Mesodermal cell (in vitro differentiated cells): Measurements from ENCODE around the gene SMIM21.

Experiments
- H3K27ac ChIP-seq: 2 replicates; pipeline ENCODE4 v1.7.0; 2013; ENCODE audit warnings: mild to moderate bottlenecking, low read depth, low read length, moderate library complexity; ENCODE audit not compliant: severe bottlenecking
- H3K36me3 ChIP-seq: 2 replicates; pipeline ENCODE4 v1.7.1; 2013; ENCODE audit warnings: mild to moderate bottlenecking, low read length, moderate library complexity; ENCODE audit not compliant: control insufficient read depth, insufficient read depth
- H3K4me1 ChIP-seq: one replicate; pipeline ENCODE4 v1.7.1; 2013; ENCODE audit warnings: mild to moderate bottlenecking, low read length; ENCODE audit not compliant: insufficient read depth, control insufficient read depth, poor library complexity, severe bottlenecking
- H3K4me3 ChIP-seq: 2 replicates; pipeline ENCODE4 v1.7.0; 2013; ENCODE audit warnings: low read length, control low read depth, mild to moderate bottlenecking; ENCODE audit not compliant: insufficient read depth, poor library complexity, severe bottlenecking; ENCODE audit errors: extremely low read depth
- H3K9me3 ChIP-seq: 2 replicates; pipeline ENCODE4 v1.7.1; 2013; ENCODE audit warnings: mild to moderate bottlenecking, low read length, moderate library complexity; ENCODE audit not compliant: control insufficient read depth
- WGBS, 2 experiments: methylation state at CpG; one replicate each; pipeline ENCODE4 v1.1.5; 2013; ENCODE audit warnings: missing lambda C conversion rate in 2 of 2; ENCODE audit not compliant: insufficient coverage in 2 of 2; 5-methylcytosine and 5-hydroxymethylcytosine counted together

The SMIM21 gene

DNA sequence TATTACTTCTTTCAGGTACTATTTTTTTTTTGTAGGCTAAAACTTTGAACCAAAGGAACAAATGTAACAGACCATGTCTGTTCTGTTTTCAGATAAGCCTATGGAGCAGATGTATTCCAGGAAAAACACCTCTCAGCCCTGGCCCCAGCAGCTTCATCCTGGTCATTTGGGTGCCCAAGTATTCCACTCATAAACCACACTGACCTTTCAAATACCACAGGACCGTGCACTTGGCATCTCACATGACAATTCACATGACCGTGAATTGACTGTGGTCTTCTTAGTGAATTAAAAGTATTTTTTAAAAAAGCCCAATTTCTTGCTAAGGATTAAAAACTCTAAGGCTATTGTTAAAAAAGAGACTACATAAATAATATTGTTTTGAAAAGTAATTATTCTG is 50.2 kb downstream of the SMIM21 start:
- no peak overlapping the region for H3K27ac ChIP-seq
- H3K4me1 ChIP-seq = no peaks in the 10 kb centered on the region
- no peaks in the 10 kb centered on the region for H3K36me3 ChIP-seq
- no peak overlapping the region for H3K4me3 ChIP-seq
- no peaks in the 10 kb centered on the region for H3K9me3 ChIP-seq
- WGBS, 2 experiments = 80% methylated on average over 2 of the region's 2 CpGs; no CpG with 5 or more reads in 1 of the 2 experiments

DNA sequence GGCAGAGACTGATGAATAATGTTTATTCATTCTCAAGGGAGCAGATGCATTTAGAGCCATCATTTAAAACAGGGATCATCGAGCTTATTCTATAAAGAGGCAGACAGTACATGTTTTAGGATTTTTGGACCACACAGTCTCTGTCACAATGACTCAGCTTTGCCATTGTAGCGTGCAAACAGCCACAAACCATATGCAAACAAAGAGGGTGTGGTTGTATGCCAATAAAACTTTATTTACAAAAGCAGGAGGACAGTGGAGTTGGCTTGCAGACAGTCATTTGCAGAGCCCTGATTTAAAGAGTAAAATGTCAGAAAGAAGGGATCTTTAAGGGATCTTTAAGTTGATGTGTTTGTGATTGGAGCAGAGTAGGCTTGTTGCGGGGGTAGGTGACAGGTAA is 51.5 kb downstream of the SMIM21 start:
- no peak overlapping the region for H3K27ac ChIP-seq
- H3K4me3 ChIP-seq = no peak overlapping the region
- H3K4me1 ChIP-seq = no peaks in the 10 kb centered on the region
- no peaks in the 10 kb centered on the region for H3K9me3 ChIP-seq
- no peaks in the 10 kb centered on the region for H3K36me3 ChIP-seq
- 100% methylated on average over 2 of the region's 3 CpGs for WGBS, 2 experiments

DNA sequence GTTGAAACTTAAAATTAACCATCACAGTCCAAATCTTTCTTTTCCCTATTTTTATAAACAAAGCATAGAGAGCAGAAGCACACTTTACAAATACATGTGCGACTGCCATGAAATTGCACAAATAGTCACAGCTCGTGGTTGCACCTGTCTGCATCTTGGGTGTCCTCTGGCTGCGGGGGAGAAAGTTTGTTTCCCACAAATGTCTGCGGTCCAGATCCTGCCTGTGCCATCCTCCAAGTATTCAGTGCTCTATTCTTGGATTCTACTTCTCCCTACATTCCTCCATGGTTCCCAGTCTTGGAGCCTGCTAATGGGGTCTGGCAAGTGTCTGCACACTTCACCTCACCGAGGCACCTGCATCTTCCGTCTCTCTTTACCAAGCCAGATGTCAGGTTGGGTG is 52.2 kb downstream of the SMIM21 start:
- H3K27ac ChIP-seq = no peak overlapping the region
- 89% methylated on average over 4 to 5 of the region's 6 CpGs for WGBS, 2 experiments

DNA sequence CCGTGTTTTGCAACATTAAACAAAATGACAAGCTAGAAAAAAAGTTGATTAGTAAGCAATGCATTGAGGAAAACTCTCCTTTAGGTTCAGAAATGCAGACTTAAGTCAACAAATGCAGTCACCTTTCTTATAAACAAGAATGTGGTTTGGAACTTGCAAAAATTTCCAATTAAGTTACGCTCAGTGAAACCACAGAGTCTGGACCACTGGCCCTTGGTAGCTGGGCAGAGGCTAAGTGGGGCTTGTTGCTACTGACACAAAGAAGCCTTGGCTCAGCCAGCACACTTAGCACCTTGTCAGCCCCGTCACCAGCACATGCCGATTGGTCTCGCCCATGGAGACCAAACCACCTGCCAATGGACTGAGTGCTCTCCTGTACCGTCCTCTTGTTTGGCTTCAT is 53.0 kb downstream of the SMIM21 start:
- 96% methylated on average over 4 of the region's 6 CpGs for WGBS, 2 experiments
- no peak overlapping the region for H3K27ac ChIP-seq
- no peaks in the 10 kb centered on the region for H3K9me3 ChIP-seq
- H3K36me3 ChIP-seq = no peaks in the 10 kb centered on the region
- no peaks in the 10 kb centered on the region for H3K4me1 ChIP-seq
- H3K4me3 ChIP-seq = no peak overlapping the region

More for the DNA sequence above, 52.2 kb downstream of the SMIM21 start:
- Histone ChIP-seq H3K4me1 (no peaks in the 10 kb centered on the region), H3K9me3 (no peaks in the 10 kb centered on the region), H3K36me3 (no peaks in the 10 kb centered on the region), H3K4me3 (no peak overlapping the region)

DNA sequence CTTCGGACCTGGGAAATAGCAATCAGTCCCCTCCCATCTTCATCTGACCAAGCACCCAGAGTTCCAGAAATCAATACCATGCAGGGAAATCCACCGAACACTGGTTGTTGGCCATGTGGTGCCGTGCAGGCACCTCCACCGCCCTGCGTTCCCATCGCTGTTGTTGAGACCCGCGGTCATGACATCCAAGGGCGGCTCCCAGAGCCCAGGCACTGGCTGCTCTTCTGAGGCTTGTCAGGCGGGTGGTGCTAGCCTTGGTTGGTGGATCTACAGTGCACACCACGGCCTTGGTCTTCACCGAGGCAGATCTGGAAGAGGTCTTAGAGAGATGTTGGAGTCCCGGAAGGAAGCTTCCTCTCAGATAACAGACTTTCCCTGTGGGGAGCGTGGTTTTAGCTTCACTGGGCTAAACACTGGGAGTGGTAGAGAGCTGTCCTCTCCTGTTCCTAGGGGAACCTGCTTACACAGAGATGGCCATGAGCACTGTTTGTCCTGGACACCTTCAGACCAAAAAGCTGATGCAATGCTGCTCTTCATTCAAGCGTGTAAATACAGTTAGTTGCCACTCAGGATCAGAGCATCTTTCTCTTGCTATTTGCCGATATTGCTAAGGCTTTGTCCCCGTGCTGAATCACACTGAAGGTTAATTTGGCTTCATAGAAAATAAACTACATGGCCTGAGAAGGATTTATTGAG is 58.3 kb downstream of the SMIM21 start:
- Histone ChIP-seq H3K27ac (no peak overlapping the region), H3K36me3 (no peaks in the 10 kb centered on the region), H3K4me1 (no peaks in the 10 kb centered on the region), H3K4me3 (no peak overlapping the region), H3K9me3 (no peaks in the 10 kb centered on the region)
- 96 to 98% methylated on average over 14 of the region's 17 CpGs for WGBS, 2 experiments

DNA sequence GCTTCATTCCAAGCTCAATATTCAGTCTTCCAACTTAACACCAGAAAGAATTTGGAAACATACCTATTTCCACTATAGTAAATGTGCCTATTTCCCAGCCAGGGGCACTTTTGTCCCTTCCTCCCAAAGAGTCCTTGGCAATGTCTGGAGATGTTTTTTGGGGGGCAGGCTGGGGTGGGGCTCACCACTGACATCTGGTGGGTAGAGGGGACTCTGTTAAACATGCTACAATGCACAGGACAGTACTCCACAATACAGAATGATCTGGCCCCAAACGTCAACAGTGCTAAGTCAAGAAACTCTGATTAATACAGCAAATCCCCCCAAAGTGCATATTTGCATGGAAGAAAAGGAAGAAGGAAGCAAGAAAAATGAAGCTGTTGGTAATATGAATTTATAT is 61.7 kb downstream of the SMIM21 start:
- Histone ChIP-seq H3K27ac (no peak overlapping the region), H3K36me3 (no peaks in the 10 kb centered on the region)
- WGBS, 2 experiments = no CpG with 5 or more reads among the region's 1 CpG

DNA sequence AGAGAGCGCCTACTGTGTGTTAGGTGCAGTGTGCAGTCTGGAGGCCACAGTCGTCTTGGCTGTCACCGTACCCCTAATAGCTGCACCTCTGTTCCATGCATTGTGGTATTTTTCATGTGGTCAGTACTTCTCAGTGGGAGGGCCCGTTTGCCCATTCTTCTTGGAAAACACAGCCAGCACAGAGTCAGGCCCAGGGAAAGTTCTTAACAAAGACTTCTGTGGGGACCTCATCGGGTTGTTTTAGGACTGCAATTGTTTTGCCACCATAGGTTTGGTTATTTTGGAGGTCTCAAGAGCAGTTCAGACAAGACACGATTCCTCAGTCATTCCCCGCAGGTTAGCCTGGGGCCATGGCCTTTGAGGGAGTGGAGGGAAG is 62.3 kb downstream of the SMIM21 start:
- Histone ChIP-seq H3K27ac (no peak overlapping the region), H3K4me3 (no peak overlapping the region), H3K4me1 (no peaks in the 10 kb centered on the region), H3K36me3 (no peaks in the 10 kb centered on the region), H3K9me3 (no peaks in the 10 kb centered on the region)
- 60 to 88% methylated on average over 4 to 6 of the region's 7 CpGs for WGBS, 2 experiments

More for the DNA sequence above, 61.7 kb downstream of the SMIM21 start:
- H3K4me3 ChIP-seq = no peak overlapping the region
- H3K4me1 ChIP-seq = no peaks in the 10 kb centered on the region
- no peaks in the 10 kb centered on the region for H3K9me3 ChIP-seq

DNA sequence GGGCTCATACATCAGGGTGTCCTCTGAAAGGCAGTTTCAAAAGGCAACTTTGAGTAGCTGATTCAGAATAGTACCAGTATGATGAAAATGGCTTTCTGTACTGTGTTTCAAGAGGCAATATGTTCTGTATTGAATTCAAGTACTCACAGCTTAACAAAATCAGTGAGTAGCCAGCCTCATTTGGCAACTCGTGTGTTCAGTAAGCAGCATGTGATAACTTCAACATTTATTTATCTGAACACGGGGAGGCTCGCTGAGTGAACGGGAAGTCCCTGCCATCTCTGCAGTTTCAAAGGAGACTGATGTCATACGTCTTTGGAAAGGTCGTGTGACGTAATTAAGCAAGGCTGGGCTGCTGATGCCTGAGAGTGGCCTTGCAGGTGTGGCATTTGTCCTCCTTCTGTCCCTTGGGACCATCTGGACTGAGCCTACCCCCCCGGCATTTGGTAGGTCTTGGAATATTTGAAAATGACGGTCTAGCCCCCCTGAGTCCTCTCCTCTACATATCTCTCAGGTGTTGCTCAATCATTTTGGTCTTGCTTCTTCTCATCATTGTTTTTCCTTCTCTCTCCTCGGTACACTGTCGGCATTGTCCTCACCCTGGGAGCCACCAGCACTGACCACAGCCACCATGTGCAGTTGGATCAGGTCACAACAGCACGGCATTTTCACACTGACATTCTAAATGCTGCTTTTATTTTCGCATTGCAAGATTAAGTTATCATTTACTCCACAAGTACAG is 62.8 kb downstream of the SMIM21 start:
- 87 to 91% methylated on average over 9 to 10 of the region's 13 CpGs for WGBS, 2 experiments
- Histone ChIP-seq H3K36me3 (no peaks in the 10 kb centered on the region), H3K27ac (no peak overlapping the region), H3K4me1 (no peaks in the 10 kb centered on the region), H3K9me3 (no peaks in the 10 kb centered on the region), H3K4me3 (no peak overlapping the region)

DNA sequence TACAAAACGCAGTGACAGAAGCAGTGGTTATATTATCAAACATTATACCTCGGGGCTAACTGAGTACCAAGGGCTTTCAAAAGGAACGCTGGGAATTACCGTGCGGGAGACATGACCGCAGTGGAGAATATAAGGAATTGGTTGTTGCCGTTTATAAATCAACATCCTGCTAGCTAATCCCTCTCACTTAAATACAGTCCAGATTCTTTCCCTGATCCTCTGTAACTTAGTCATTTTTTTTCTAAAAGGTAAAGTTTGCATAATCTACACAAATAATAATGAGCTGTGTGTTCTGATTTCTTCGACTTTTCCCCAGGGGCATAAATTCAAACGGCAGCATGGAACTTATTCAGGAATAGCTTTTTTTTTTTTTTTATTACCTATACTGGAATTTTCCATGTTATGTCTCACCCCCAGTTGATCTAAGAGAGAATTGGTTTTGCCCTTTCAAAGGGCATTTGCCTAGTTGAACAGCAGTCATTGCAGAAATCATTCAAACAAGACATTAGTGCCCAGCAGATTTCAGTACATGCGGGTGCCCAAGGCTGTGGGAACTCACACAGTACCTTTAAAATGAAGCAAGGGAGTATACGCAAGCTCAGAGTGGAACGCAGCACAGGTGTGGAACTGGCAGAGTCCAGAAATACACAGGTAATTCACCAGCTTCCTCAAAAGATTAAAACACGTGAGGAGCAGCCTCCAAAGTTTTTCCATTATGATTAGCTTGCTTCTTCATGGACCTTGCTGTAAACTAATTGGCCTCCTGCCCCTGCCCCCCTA is 63.9 kb downstream of the SMIM21 start:
- Histone ChIP-seq H3K36me3 (no peaks in the 10 kb centered on the region), H3K4me1 (no peaks in the 10 kb centered on the region), H3K4me3 (no peak overlapping the region), H3K9me3 (no peaks in the 10 kb centered on the region), H3K27ac (no peak overlapping the region)
- 90 to 97% methylated on average over 6 to 7 of the region's 13 CpGs for WGBS, 2 experiments

DNA sequence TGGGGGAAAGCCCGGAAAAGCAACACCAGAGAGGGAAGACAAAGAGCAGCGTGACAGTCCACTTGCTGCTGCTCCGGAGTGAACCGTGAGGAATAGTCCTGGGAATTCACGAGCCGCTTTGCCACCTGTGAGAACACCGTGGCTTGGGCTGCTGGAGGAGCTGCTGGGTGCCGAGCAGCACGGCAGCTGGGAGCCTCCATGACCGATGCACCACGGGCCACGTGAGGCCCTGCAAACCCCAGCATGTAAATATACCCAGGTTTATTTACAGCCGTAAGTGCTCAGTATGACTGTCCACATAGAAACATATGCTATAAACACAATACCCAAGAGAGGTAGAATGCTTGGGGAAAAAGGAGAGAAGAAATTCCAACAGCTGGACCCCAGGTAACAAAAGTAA is 65.1 kb downstream of the SMIM21 start:
- Histone ChIP-seq H3K4me1 (no peaks in the 10 kb centered on the region), H3K9me3 (no peaks in the 10 kb centered on the region), H3K4me3 (no peak overlapping the region), H3K36me3 (no peaks in the 10 kb centered on the region), H3K27ac (no peak overlapping the region)
- 97 to 99% methylated on average over 8 to 11 of the region's 13 CpGs for WGBS, 2 experiments
